Measurements from ENCODE around the gene MCCC1.

MCCC1 gene

DNA sequence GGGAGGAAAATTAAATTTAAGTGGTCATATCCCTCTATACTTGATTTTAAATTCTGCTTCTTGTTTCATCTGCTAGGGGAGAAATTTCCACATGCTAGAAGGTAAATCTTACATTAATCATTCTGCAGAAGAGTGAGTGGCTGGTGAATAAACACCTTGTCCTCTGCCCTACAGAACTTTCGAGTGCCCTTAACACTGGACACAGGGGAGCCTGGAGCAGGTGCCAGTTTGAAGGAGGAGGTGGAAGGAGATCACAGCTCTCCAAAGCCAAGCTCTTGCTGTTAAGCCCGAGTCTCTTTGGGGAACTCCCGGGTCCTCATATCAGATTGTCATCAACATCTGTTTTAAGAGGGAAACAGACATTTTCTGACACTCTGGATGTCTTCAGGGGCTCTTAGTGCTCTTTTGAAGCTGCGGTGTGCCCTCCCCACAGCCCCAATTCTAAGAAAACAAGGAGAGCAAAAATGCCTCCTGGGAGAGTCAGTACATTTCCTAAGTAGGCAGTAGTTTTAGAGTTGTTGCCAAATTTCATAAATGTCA is 32.0 kb upstream of the MCCC1 start:
- TF ChIP-seq, protein P1, sequence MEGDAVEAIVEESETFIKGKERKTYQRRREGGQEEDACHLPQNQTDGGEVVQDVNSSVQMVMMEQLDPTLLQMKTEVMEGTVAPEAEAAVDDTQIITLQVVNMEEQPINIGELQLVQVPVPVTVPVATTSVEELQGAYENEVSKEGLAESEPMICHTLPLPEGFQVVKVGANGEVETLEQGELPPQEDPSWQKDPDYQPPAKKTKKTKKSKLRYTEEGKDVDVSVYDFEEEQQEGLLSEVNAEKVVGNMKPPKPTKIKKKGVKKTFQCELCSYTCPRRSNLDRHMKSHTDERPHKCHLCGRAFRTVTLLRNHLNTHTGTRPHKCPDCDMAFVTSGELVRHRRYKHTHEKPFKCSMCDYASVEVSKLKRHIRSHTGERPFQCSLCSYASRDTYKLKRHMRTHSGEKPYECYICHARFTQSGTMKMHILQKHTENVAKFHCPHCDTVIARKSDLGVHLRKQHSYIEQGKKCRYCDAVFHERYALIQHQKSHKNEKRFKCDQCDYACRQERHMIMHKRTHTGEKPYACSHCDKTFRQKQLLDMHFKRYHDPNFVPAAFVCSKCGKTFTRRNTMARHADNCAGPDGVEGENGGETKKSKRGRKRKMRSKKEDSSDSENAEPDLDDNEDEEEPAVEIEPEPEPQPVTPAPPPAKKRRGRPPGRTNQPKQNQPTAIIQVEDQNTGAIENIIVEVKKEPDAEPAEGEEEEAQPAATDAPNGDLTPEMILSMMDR (conservative IDR thresholded peaks at IDR 0.05; ENCODE audit: low read length) = no peak
- H3K4me3 ChIP-seq (ENCODE audit: low read length) = no peak overlapping the region
- DNase-seq (ENCODE audit: low read depth) = no peak

DNA sequence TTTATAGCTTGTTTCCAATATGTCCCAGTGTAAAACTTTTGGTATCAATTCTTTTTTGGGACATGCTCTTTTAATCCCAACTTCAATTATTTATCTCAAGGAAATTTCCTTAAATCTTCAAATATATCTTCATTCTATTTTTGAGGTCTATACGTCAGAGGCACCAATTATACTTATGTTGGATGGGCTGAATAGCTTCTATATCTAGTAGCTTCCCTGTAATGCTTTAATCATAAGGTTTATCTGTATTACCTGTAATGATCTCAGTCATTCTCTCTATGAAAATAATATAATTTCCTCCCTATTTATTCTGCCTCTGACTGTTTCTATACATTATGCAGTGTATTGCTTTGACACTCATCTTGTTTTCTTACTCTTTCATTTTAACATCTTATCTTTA is 29.9 kb upstream of the MCCC1 start:
- H3K4me3 ChIP-seq (ENCODE audit: low read length) = no peak overlapping the region
- no peak for DNase-seq (ENCODE audit: low read depth)
- TF ChIP-seq, protein P1 (conservative IDR thresholded peaks at IDR 0.05; ENCODE audit: low read length) = no peak

DNA sequence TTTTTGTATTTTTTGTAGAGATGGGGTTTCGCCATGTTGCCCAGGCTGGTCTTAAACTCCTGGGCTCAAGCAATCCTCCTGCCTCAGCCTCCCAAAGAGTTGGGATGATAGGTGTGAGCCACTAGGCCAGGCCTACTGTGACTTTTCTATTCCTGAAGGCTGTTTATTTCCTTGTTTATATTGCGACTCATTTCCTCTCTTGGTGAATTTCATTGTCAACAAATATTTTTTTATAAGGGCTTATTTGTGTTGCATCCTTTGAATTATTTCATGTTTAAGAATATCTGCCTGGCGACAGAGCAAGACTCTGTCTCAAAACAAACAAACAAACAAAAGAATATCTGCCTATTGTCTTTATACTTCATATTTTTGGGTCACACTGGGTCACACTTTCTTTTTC is 29.4 kb upstream of the MCCC1 start:
- no peak overlapping the region for H3K4me3 ChIP-seq (ENCODE audit: low read length)
- TF ChIP-seq, protein P1 (conservative IDR thresholded peaks at IDR 0.05; ENCODE audit: low read length) = no peak
- no peak for DNase-seq (ENCODE audit: low read depth)

DNA sequence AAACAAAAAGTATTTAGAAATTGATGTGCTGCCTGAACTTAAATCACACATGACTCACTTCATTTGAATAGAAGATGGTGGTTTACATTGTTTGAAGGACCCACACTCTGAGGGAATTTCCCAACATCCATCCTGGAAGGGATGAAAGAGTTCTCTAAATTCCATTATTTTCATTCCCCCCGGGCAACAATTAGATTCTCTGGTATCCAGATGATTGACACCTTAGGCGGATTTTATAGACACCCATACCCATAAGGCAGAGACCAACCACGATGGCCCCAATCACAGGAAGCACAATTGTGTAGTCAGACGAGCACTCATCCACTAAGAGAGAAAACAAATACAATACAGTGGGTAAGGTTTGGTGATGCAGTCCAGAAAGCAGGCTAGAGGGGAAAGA is 24.6 kb upstream of the MCCC1 start:
- no peak for DNase-seq (ENCODE audit: low read depth)
- no peak overlapping the region for H3K4me3 ChIP-seq (ENCODE audit: low read length)
- TF ChIP-seq, protein P1 (conservative IDR thresholded peaks at IDR 0.05; ENCODE audit: low read length) = no peak

DNA sequence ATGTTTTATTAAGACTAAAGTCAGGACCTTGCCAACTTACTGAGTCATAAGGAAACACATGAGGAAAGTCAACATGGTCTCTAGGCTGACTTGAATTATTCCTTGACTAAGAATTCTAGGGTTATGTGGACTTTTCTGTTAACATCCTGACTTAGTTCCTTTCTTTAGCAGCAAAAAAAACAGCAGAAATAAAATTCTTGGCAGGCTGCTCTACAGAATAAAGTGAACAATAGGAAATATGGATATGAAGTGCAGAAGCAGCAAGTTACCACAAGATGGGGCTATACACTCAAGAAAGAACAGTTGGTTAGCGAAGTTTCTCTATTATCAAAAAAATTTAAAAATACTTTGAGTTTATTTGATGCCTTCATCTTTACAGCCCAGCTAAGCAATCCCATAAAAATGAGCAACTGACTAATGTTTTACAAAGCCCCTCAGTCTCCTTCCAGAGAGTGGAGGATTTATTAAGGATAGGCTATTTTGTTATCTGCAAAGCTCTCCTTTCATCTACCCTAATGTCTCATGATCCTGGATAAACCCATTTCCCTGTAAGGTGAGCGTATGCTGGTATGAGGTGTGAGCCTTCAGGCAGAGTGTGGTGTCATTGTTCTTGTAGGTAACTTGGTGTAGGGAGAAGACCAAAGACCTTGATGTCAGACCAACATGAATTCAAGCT is 23.1 kb upstream of the MCCC1 start:
- DNase-seq (ENCODE audit: low read depth) = peak; percentile 56
- TF ChIP-seq, protein P1 (conservative IDR thresholded peaks at IDR 0.05; ENCODE audit: low read length) = peak; percentile 92
- no peak overlapping the region for H3K4me3 ChIP-seq (ENCODE audit: low read length)

DNA sequence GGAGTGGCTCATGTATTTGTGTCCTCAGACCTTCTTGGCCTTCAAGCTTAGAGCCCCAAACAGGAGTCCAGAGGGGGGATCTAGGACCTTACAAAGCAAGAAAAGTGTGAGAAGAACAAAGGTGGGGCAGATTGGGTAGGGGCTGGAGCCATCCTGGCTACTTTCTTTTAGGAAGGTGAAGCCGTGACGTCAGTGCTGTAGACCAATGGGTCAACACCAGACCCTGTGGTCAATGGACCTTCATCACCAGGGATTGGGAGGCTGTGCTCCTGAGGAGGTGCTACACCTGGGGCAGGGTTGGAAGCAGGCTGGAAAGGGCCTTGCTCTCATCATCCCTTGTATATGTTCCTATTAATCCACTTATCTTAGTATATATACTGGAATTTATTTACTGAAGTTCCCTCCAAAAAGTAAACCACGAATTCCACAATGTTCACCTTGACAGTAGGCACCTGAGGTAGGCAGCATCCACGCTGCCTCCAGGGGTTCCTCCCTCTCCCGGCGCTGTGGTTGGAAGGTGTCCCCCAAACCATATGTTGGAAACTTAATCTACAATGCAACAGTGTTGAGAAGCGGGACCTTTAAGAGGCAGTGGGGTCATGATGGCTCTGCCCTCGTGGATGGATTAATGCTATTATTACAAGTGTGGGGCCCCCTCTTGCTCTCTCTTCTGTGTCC is 21.4 kb upstream of the MCCC1 start:
- H3K4me3 ChIP-seq (ENCODE audit: low read length) = no peak overlapping the region
- no peak for DNase-seq (ENCODE audit: low read depth)
- TF ChIP-seq, protein P1 (conservative IDR thresholded peaks at IDR 0.05; ENCODE audit: low read length) = no peak

DNA sequence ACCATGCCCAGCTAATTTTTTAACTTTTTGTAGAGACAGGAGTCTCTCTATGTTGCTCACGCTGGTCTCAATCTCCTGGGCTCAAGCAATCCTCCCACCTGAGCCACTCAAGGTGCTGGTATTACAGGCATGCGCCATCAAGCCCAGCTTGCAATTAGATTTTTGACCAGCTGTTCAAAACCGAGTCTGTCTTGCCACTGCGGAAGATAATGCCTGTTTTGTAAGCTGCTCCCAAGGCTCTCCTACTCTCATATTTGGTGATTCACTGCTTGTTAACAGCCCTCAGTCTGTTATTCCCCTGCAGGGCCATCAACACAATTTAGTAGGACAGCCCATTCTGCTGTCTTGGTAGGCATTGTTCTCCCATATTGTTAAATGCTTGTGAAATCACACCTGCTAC is 17.8 kb upstream of the MCCC1 start:
- no peak for DNase-seq (ENCODE audit: low read depth)
- H3K4me3 ChIP-seq (ENCODE audit: low read length) = no peak overlapping the region
- TF ChIP-seq, protein P1 (conservative IDR thresholded peaks at IDR 0.05; ENCODE audit: low read length) = no peak

All from AG10803 (cell line).